Suprapubic skin (tissue), 4 donors: ENCODE measurements around the gene PODXL. TPM values are rescaled to one million over a fixed set of nuclear protein-coding genes. Genes with fewer than 3 reads are reported as not detected.

Experiments used
- DNase-seq, 2 donors: peaks; one replicate each; pipeline ENCODE4 v3.0.0-alpha.2; 2019; ENCODE audit warnings: low spot score in 2 of 2
- H3K27ac ChIP-seq: fragments of 200-600 bp; sonication (generic); one replicate; pipeline ENCODE4 v1.5.1; 2019
- H3K27me3 ChIP-seq: fragments of 200-600 bp; sonication (generic); one replicate; pipeline ENCODE4 v1.5.1; 2019
- H3K36me3 ChIP-seq: fragments of 200-600 bp; sonication (generic); one replicate; pipeline ENCODE4 v1.5.1; 2019
- H3K4me1 ChIP-seq: fragments of 200-600 bp; sonication (generic); one replicate; pipeline ENCODE4 v1.5.1; 2019
- H3K4me3 ChIP-seq: fragments of 200-600 bp; sonication (generic); one replicate; pipeline ENCODE4 v1.5.1; 2019; ENCODE audit warnings: mild to moderate bottlenecking
- H3K9me3 ChIP-seq: fragments of 200-600 bp; sonication (generic); one replicate; pipeline ENCODE4 v1.5.1; 2019
- EP300 ChIP-seq: sonication (generic); formaldehyde crosslinking; IDR thresholded peaks from one replicate; pipeline ENCODE4 v1.6.1; 2017; ENCODE audit warnings: antibody characterized with exemption
- POLR2A ChIP-seq, 2 donors: fragments of 450-650 bp; IDR thresholded peaks; one replicate each; pipeline ENCODE4 v1.6.1; 2017; ENCODE audit warnings: antibody characterized with exemption in 2 of 2, mild to moderate bottlenecking in 2 of 2, moderate library complexity in 2 of 2
- POLR2AphosphoS5 ChIP-seq, 3 donors: sonication (generic); formaldehyde crosslinking; IDR thresholded peaks; one replicate each; pipeline ENCODE4 v1.6.1; 2017; ENCODE audit warnings: antibody characterized with exemption in 3 of 3
- WGBS: methylation state at CpG from one replicate; pipeline ENCODE4 v1.1.5; 2018; 5-methylcytosine and 5-hydroxymethylcytosine counted together
- total RNA-seq, 4 donors: library from RNA; depleted of rRNA; stranded (reverse); fragments of >200 nt; gene quantifications; one replicate each; pipeline ENCODE4 v1.1.0, GENCODE V29; 2016
- TF ChIP-seq, protein P1 (sequence below), 2 donors: fragments of 200-600 bp in 1 of 2; fragments of 450-650 bp in 1 of 2; sonication (generic) in 1 of 2; IDR thresholded peaks; one replicate each; pipeline ENCODE4 v1.5.1; 2016 to 2019; ENCODE audit warnings: antibody characterized with exemption in 2 of 2, mild to moderate bottlenecking in 1 of 2, moderate library complexity in 1 of 2

Gene PODXL
- total RNA-seq, 4 donors from 2014 or later: 10.2 to 27.9 (median 17.8) TPM

DNA sequence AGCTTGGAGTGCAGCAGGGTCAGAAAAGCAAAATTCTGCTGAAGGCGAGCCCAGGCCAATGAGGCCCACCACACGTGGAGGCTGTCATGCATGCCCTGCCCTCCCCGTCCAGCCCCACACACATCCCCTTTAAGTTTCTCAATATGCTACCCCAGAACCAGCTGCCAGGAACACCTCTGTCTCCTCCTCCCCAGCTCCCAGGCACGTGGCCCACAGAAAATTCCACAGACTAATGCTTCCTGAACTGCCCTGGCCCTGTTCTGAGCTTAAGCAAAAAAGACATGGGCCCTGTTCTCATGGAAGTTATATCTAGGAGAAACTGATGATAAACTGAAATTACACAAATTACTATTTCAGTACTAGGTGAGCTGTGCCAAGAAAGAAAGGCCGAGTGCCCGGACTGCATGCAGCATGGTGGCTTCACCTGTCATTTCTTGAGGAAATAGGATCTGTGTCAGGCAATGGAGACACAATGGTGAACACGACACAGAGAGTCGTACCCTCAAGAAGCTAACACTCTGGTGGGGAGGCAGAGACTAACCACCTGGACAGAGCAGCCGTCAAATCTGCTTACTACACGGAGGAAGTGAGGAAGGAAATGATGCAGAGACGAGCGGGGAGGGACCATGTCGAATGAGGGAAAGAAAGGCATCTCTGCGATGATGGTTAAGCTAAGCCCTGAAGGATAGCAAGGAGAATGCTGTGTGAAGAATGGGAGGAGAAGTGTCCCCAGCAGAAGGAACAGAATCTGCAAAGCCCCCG, 44.5 kb downstream of the PODXL start:
- TF ChIP-seq POLR2AphosphoS5 (IDR thresholded peaks at IDR 0.05): no peak
- TF ChIP-seq, protein P1, sequence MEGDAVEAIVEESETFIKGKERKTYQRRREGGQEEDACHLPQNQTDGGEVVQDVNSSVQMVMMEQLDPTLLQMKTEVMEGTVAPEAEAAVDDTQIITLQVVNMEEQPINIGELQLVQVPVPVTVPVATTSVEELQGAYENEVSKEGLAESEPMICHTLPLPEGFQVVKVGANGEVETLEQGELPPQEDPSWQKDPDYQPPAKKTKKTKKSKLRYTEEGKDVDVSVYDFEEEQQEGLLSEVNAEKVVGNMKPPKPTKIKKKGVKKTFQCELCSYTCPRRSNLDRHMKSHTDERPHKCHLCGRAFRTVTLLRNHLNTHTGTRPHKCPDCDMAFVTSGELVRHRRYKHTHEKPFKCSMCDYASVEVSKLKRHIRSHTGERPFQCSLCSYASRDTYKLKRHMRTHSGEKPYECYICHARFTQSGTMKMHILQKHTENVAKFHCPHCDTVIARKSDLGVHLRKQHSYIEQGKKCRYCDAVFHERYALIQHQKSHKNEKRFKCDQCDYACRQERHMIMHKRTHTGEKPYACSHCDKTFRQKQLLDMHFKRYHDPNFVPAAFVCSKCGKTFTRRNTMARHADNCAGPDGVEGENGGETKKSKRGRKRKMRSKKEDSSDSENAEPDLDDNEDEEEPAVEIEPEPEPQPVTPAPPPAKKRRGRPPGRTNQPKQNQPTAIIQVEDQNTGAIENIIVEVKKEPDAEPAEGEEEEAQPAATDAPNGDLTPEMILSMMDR (IDR thresholded peaks at IDR 0.05): no peak
- H3K27me3 ChIP-seq: peaks cover 7% of the 10 kb centered on the region
- no peak for DNase-seq

DNA sequence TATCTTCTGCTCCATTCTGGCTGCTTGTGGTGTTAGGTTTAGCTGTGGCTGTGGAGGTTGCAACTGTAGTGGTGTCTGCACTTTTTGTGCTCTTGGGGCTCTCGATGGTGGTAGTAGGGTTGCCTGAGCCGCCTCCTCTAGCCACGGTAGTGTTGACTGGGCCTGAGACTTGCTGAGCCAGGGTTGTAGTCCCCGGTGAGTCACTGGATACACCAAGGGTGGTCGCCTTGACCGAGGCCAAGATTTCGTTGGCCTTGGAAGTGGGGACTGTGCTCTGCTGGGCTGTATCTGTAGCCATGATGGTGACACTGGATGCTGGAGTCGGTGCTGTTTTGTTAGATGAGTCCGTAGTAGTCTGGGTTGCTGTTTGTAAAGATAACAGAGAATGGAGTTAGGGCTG, 45.4 kb downstream of the PODXL start:
- WGBS: 88% methylated on average over 6 of the region's 9 CpGs
- DNase-seq: no peak

More for the DNA sequence above, 44.5 kb downstream of the PODXL start:
- no peaks in the 10 kb centered on the region for H3K9me3 ChIP-seq
- H3K4me3 ChIP-seq: no peak overlapping the region
- WGBS: 77% methylated on average over 15 of the region's 15 CpGs
- no peak overlapping the region for H3K27ac ChIP-seq
- peaks cover 15% of the 10 kb centered on the region for H3K4me1 ChIP-seq
- H3K36me3 ChIP-seq: no peaks in the 10 kb centered on the region

DNA sequence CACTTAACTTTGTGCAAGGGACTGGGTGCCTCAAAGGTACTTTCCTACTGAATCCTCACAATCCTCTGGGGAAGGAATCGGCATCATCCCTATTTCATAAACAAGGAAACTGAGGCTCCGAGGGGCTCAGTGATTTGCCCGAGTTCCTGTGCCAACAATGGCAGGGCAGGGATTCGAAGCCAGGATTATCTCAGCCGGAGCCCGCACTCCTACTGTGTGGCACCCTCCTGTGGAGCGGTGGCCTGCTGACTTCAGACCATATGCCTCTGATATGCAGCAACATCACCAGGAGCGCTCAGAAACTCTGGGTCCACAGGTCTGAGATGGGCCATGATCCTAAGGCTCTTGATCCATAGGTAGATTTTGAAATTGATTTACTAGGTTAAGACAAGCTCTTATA, 46.6 kb downstream of the PODXL start:
- TF ChIP-seq EP300: no peak
- no peak for TF ChIP-seq POLR2A (IDR thresholded peaks at IDR 0.05)
- TF ChIP-seq, protein P1 (IDR thresholded peaks at IDR 0.05): no peak
- no peak for TF ChIP-seq POLR2AphosphoS5 (IDR thresholded peaks at IDR 0.05)
- H3K27me3 ChIP-seq: peaks cover 13% of the 10 kb centered on the region
- no peak overlapping the region for H3K4me3 ChIP-seq
- 93% methylated on average over 7 of the region's 8 CpGs for WGBS
- DNase-seq: no peak
- H3K9me3 ChIP-seq: no peaks in the 10 kb centered on the region
- H3K27ac ChIP-seq: no peak overlapping the region
- peaks cover 15% of the 10 kb centered on the region for H3K4me1 ChIP-seq
- H3K36me3 ChIP-seq: no peaks in the 10 kb centered on the region

More for the DNA sequence above, 45.4 kb downstream of the PODXL start:
- H3K27me3 ChIP-seq: peaks cover 13% of the 10 kb centered on the region
- TF ChIP-seq POLR2A (IDR thresholded peaks at IDR 0.05): no peak
- TF ChIP-seq EP300: no peak
- TF ChIP-seq, protein P1 (IDR thresholded peaks at IDR 0.05): no peak
- TF ChIP-seq POLR2AphosphoS5 (IDR thresholded peaks at IDR 0.05): no peak
- no peak overlapping the region for H3K4me3 ChIP-seq
- peaks cover 15% of the 10 kb centered on the region for H3K4me1 ChIP-seq
- no peaks in the 10 kb centered on the region for H3K36me3 ChIP-seq
- no peak overlapping the region for H3K27ac ChIP-seq
- H3K9me3 ChIP-seq: no peaks in the 10 kb centered on the region

DNA sequence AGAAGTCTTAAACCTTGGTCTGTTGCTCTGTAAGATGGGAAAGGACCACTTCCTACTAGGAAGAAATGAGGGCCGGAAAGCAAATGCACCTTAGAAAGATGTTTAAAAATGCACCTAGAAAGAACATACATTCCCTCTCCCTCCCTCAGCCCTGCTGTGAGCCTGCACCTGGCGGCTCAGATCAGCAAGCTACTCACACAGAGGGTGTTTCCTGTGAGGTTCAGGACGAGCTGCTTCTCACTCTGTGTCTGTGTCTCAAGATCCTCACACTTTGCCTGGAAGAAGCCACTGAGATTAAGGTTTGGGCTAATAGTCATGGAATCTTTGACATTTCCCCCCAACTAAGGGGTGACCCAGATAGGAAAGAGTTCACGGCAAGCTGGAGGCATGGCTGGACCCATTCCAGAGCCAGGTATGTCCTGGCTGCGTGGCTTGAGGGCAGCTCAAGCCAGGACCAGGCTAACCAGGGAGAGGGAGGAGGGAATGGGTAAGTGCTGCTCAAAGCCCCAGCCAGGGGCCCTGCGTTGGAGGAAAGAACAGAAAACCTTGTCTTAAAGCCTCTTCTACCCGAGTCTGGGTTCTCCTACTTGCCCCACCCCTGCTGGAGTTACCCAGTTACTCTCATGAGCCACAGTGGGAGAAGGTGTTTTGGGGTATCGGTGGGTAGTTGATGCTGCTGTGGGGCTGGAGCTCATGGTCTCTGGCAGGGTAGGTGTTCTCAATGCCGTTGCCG, 47.5 kb downstream of the PODXL start:
- TF ChIP-seq POLR2AphosphoS5 (IDR thresholded peaks at IDR 0.05): no peak
- TF ChIP-seq EP300: no peak
- Histone ChIP-seq H3K27me3 (peaks cover 13% of the 10 kb centered on the region), H3K4me3 (no peak overlapping the region), H3K36me3 (no peaks in the 10 kb centered on the region), H3K9me3 (no peaks in the 10 kb centered on the region), H3K27ac (no peak overlapping the region), H3K4me1 (peaks cover 17% of the 10 kb centered on the region)
- no peak for DNase-seq
- WGBS: 67% methylated on average over 10 of the region's 10 CpGs

DNA sequence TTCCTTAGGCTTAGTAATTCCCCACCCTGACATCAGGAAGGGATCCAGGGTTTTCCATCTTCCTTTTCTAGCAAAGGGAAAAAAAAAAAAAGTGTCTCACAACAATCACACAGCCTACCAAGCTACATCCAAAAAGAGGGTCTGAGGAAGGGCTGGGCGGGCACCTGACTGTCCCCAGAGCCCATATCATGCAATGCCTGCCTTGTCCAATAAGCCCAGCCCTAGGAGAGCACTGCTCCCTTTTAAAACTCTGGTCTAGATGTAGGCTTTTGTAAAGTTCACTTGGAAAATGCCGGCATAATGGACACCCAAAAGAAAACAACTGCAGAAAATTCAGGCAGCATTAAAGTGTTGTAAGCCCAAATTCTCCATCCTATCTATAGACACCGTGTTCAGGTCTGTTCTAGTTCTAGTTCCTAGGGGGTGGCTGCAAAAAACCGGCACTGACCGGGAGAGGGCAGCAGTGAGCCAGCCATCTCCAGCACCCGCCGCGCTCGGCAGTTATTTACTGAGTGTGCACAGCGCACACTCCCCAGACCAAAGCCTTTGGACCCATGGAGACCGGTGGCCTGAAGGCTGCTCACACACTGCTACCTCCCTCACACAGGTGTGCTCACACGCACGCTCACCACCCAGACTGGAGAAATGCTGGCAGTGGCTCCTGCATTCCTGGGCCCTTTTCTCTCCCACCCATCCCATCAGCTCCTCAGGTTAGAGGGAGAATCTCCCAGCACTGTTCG, 48.7 kb downstream of the PODXL start:
- 14% methylated on average over 14 of the region's 14 CpGs for WGBS
- peaks cover 13% of the 10 kb centered on the region for H3K27me3 ChIP-seq
- no peaks in the 10 kb centered on the region for H3K9me3 ChIP-seq
- no peak for TF ChIP-seq POLR2AphosphoS5 (IDR thresholded peaks at IDR 0.05)
- TF ChIP-seq, protein P1 (IDR thresholded peaks at IDR 0.05): peak; percentile 69 to 88
- peaks cover 18% of the 10 kb centered on the region for H3K4me1 ChIP-seq
- no peak overlapping the region for H3K27ac ChIP-seq
- peak; percentile 89 to 93 for DNase-seq
- no peaks in the 10 kb centered on the region for H3K36me3 ChIP-seq
- H3K4me3 ChIP-seq: no peak overlapping the region
